Measurements from ENCODE around the gene VTN.

Gene VTN

DNA sequence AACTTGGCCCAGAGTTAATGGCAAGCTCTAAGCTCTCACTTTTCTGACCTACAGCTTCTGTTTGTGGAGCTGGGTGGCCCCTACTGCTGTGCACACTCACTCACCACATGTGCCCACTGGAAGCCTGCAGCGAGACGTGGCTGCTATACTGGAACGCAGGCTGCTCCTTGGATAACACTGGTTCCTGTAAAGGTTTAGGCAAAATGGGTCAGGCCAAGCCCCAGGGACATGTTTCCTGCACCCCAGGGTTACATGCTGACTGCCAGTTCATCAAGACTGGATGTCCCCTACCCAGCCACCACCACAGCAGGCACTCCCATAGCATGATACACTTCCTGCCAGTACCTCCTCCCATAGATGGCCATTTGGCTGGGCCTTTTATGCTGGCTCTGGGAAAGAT is 21.1 kb downstream of the VTN start:
- no peak overlapping the region for H3K4me3 ChIP-seq (ENCODE audit: low read depth, low read length)
- TF ChIP-seq, protein P1, sequence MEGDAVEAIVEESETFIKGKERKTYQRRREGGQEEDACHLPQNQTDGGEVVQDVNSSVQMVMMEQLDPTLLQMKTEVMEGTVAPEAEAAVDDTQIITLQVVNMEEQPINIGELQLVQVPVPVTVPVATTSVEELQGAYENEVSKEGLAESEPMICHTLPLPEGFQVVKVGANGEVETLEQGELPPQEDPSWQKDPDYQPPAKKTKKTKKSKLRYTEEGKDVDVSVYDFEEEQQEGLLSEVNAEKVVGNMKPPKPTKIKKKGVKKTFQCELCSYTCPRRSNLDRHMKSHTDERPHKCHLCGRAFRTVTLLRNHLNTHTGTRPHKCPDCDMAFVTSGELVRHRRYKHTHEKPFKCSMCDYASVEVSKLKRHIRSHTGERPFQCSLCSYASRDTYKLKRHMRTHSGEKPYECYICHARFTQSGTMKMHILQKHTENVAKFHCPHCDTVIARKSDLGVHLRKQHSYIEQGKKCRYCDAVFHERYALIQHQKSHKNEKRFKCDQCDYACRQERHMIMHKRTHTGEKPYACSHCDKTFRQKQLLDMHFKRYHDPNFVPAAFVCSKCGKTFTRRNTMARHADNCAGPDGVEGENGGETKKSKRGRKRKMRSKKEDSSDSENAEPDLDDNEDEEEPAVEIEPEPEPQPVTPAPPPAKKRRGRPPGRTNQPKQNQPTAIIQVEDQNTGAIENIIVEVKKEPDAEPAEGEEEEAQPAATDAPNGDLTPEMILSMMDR (IDR thresholded peaks at IDR 0.05; ENCODE audit: low read depth, low read length) = no peak

DNA sequence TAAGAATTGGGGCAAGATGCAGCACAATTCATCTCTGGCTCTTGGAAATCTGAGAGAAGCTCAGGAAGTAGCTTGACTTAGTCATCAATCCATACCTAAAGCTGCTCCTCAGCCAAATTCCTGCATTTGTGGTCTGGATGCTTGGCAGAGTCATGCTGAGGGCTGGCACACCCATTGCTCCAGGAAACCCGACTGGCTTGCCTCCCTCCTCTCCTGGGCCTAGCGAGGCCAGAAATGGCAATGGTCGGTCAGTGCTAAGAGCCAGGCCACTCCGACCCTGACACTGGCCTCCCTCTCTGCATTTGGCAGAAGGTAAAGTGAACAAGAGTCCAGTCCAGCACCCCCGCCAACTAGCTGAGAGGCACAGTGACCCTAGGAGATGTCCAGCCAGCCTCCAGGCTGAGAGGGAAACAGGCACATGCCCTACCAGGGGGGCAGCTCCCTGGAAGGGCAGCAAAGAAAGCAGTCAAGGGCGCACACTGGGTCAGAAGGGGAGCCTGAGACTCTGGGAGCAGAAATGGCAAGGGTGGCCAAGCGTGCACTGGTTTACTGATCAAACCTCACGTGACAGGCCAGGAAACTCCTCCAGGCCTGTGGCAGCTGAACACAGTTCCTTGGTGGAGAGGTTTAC is 22.7 kb downstream of the VTN start:
- TF ChIP-seq, protein P1 (IDR thresholded peaks at IDR 0.05; ENCODE audit: low read depth, low read length) = no peak

DNA sequence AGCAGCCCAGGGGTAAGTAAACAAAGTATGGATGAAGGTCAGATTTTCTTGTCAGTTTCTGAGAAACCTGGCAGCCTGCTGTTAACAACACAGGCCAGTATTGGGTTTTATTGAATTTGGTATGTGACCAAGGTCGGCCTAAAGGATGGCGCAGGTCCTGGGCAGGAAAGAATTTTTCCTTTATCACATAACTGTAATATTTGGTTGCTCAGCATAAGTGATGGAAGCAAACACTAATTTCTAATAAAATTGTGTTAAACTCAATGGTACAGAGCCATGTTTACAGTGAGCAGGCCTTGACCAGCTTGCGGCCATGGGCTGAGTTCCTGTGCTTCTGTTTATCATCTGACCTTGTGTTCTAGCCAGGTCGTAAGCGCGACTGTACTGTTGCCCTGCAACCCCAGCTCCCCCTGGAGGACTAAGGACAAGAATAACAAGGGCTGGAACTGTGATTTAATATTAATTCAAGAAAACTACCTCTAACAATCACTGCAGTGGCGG is 23.3 kb downstream of the VTN start:
- H3K4me3 ChIP-seq (ENCODE audit: low read depth, low read length) = no peak overlapping the region
- TF ChIP-seq, protein P1 (IDR thresholded peaks at IDR 0.05; ENCODE audit: low read depth, low read length) = peak; percentile 16; the same call in 1 of the 2 replicates

More for the DNA sequence above, 22.7 kb downstream of the VTN start:
- H3K4me3 ChIP-seq (ENCODE audit: low read depth, low read length) = no peak overlapping the region

DNA sequence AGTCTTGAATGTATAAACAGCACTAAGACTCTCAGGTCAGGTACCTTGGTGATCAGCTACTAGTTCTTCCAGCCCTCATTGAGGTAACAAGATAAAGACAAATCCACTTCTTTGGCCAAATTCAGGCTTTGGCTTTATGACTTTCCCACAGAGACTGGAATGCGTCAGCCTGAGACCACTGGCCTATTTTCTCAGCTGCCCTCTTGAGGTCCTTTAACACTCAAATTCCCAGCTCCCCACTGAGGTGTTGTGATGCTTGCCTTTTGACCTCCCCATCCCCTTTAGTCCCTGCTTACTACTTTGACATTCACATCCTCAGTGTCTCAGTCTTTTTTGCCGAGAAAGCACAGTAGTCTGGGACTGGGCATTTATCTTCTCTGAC is 23.9 kb downstream of the VTN start:
- no peak overlapping the region for H3K4me3 ChIP-seq (ENCODE audit: low read depth, low read length)
- TF ChIP-seq, protein P1 (IDR thresholded peaks at IDR 0.05; ENCODE audit: low read depth, low read length) = no peak

DNA sequence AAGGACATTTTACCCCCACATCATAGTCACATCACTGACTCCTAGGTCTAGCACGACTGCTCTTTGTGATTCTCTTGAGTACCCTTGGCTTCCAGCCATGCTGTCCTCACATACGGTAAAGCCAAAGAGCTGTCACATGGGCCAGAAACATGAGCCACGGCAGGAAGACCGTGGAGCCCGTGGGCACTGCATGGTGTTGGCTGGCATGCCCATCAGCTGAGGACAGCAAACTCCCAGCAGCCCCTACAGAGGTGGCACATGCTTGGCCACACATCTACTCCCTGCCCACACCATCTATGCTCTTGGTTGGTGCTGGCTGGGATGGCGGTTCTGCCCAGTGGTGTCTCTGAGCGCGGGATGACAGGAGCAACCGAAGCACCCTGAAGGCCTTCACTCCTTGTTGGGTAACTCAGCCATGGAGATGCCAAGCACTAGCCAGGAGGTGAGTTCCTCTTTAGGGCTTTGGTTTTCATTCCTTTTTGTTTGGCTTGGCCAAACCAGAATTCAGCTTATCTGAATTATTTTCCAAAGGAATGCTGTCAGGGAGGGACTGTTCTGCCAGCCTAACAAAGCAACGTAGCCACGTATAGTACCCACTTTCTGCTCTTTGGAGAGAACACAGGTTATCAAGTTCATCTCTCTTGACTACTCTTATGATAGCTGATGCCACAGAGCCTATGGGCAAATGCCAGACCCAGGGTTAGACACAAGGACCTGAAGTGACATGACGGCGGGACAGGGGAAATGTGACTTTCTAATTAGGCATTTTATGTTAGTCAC is 24.5 kb downstream of the VTN start:
- TF ChIP-seq, protein P1 (IDR thresholded peaks at IDR 0.05; ENCODE audit: low read depth, low read length) = no peak
- no peak overlapping the region for H3K4me3 ChIP-seq (ENCODE audit: low read depth, low read length)

DNA sequence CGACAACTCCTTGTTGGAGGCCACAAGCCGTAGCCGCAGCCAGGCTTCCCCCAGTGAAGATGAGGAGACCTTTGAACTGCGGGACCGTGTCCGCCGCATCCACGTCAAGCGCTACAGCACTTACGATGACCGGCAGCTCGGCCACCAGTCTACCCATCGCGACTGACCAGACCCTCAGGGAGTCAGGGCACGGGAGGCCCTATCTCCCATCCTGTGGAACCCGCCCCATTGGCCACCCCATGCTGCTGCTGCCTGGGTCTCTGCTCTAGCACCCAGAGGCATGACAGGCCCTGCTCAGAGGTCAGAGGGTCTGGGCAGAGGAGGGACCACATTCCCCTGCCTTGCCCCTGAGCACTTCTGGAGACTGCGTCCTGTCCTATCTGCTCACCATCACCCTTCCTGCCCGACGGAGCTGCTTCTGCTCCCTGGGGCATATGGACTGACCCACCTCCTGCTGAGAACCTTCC is 25.6 kb downstream of the VTN start:
- TF ChIP-seq, protein P1 (IDR thresholded peaks at IDR 0.05; ENCODE audit: low read depth, low read length) = no peak
- H3K4me3 ChIP-seq (ENCODE audit: low read depth, low read length) = no peak overlapping the region

DNA sequence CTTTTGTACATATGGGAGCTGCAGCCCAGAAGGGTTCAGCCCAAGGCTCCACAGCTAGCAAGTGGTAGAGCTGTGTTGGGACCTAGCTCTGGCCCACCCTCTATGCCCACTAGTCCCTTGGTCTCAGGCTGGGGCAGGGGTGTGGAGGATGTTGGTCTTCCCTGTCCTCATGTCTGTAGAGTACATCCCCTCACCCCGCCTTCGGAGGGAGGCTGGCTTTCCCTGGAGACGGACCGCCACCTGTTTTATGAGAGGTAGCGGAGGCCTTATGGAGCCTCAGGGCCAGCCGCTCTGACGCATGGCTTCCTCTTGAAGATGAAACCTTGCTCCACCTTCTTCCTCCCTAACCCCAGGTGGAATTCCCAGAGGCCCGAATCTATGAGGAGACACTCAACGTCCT is 26.1 kb downstream of the VTN start:
- no peak overlapping the region for H3K4me3 ChIP-seq (ENCODE audit: low read depth, low read length)
- TF ChIP-seq, protein P1 (IDR thresholded peaks at IDR 0.05; ENCODE audit: low read depth, low read length) = no peak

All from WI38 (cell line).